MCF 10A (cell line): ENCODE measurements around the gene DUSP6. TPM values are rescaled to one million over a fixed set of nuclear protein-coding genes. Genes with fewer than 3 reads are reported as not detected.

Experiments used
- BruUV-seq: library from RNA; stranded (reverse); fragments of 400-500 nt; replicated peaks from 2 replicates; lab custom pipeline; 2021; lab: Mats Ljungman, UMichigan
- CTCF ChIA-PET: fragments of 300-600 bp; sonication (Branson Sonifier 250); formaldehyde crosslinking; extraction: SDS; loops from one replicate; lab custom pipeline; 2021; ENCODE audit warnings: antibody characterized with exemption, inconsistent platforms; lab: Yijun Ruan, JAX
- POLR2A ChIA-PET: fragments of 300-600, 350-650 bp; sonication (Branson Sonifier 250); formaldehyde crosslinking; extraction: SDS; loops from one replicate; lab custom pipeline; 2020; ENCODE audit warnings: antibody characterized with exemption, inconsistent platforms; lab: Yijun Ruan, JAX
- DNase-seq: peaks from one replicate; pipeline ENCODE4 v3.0.0-alpha.2; 2018; ENCODE audit not compliant: unreplicated experiment
- H3K27ac Mint-ChIP-seq: one replicate; pipeline ENCODE4 v1.8.0; 2022; ENCODE audit warnings: mild to moderate bottlenecking, low read depth, mixed read lengths; ENCODE audit not compliant: unreplicated experiment
- H3K27me3 Mint-ChIP-seq: one replicate; pipeline ENCODE4 v1.8.0; 2022; ENCODE audit warnings: mixed read lengths; ENCODE audit not compliant: insufficient read depth, unreplicated experiment
- H3K36me3 Mint-ChIP-seq: one replicate; pipeline ENCODE4 v1.8.0; 2022; ENCODE audit warnings: mild to moderate bottlenecking, moderate library complexity, mixed read lengths; ENCODE audit not compliant: insufficient read depth, unreplicated experiment
- H3K4me1 Mint-ChIP-seq: one replicate; pipeline ENCODE4 v1.8.0; 2022; ENCODE audit warnings: mixed read lengths; ENCODE audit not compliant: insufficient read depth, unreplicated experiment
- H3K4me3 Mint-ChIP-seq: one replicate; pipeline ENCODE4 v1.8.0; 2022; ENCODE audit warnings: mild to moderate bottlenecking, moderate library complexity, mixed read lengths; ENCODE audit not compliant: unreplicated experiment
- H3K9me3 Mint-ChIP-seq: one replicate; pipeline ENCODE4 v1.8.0; 2022; ENCODE audit warnings: mixed read lengths; ENCODE audit not compliant: unreplicated experiment
- CTCF ChIP-seq: fragments of 200-600 bp; IDR thresholded peaks from one replicate; pipeline ENCODE4 v1.8.0; 2022; ENCODE audit warnings: antibody characterized with exemption, mild to moderate bottlenecking; ENCODE audit not compliant: unreplicated experiment
- intact Hi-C: fragments of 100-400 bp; cut with micrococcal nuclease; formaldehyde crosslinking; loops from 2 replicates; pipeline ENCODE4 v1.14.1; 2022
- total RNA-seq: library from RNA; stranded (reverse); gene quantifications from 2 replicates; pipeline ENCODE4 v1.2.3, GENCODE V29; 2022

The DUSP6 gene
- total RNA-seq, 1 experiment from 2014 or later: 149 TPM

DNA sequence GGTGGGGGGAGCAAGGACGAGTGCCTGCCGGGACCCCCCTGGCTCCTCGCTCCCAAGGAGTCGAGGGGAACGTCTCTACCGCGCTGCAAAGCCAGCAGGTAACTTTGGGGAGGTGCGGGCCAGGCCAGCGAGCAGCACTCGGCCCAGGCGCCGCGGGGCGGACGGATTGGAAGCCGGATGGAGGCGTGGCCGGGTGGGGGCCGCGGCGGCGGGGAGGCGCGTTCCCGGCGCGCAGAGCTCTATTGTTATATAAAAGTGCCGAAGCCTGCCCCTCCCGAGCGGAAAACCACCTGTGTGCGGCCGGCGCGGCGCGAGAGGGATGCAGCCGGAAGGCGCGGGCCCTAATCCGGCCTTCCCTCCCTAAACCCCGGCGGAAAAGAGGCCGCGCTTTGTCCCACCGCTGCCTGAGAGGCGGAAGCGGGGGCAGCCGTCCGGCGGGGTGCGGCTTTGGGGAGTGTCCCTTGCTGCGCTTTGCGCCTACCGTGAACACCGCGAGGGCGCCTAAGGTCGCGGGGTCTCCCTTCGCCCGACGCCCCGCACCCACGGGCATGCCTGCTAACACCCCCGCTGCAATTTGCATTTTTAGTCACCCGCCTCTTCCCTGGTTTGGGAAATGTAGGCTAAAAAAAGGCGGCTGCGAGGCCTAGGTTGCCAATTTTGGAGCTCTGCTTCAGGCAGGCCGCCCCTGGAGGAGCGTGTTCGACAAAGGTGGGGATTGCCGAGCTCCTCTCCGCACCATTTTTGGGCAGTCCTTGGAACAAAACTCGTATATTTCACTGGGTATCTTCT lies 1.7 kb upstream of the DUSP6 start:
- peaks cover 26% of the 10 kb centered on the region for H3K4me1 Mint-ChIP-seq
- no peaks in the 10 kb centered on the region for H3K9me3 Mint-ChIP-seq
- intact Hi-C loops: loop anchor here (1.0 to 2.0 kb wide), 3 partner anchors 21 to 192 kb away; no protein-coding TSS in a partner anchor
- BruUV-seq: TSS peak; percentile 9
- TF ChIP-seq CTCF: no peak
- H3K27ac Mint-ChIP-seq: peak overlapping the region; percentile 96
- H3K36me3 Mint-ChIP-seq: peaks cover 39% of the 10 kb centered on the region
- H3K27me3 Mint-ChIP-seq: no peaks in the 10 kb centered on the region
- DNase-seq: peak; percentile 92
- H3K4me3 Mint-ChIP-seq: peak overlapping the region; percentile 82
- CTCF ChIA-PET: interaction anchor here (0.7 to 1.5 kb wide), 6 partner anchors 21 to 599 kb away, joined by 3 to 7 read pairs (median 3); no protein-coding TSS in a partner anchor
- POLR2A ChIA-PET: interaction anchor here (0.6 to 10.0 kb wide), 28 partner anchors 9 to 790 kb away, joined by 3 to 155 read pairs (median 4); no protein-coding TSS in a partner anchor

DNA sequence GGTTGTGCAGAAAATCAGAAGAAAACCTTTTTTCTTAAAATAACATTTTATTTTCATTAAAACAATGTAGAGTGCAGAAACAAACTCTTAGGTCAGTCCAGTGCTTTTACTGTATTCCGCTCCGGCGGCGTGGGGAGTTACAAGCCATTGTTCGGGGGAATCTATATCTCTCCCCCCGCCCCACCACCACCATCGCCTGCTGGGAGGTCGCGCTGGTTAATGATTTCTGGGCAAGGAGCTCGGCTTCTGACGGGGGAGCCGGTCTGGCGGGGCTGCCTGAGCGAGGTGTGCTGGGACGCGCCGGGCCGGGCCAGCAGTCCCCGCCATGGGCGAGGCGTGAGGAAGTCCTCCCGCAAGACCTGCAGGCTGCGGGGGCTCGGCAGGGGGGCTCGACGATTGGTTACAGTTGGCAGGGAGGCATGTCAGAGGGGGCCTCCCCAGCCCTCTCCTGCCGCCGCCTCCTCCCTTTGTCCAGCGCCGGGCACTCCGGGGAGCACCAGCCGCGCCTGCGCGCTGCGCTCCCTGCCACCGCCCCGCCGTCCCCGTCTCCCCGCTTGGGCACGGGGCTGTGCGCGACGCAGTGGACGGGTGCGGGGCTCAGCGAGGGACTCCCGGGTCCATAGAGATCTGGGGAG lies 1.0 kb upstream of the DUSP6 start:
- POLR2A ChIA-PET: interaction anchor here (0.6 to 10.0 kb wide), 40 partner anchors 9 to 952 kb away, joined by 3 to 155 read pairs (median 5); partner anchors contain the start of gene POC1B
- peak; percentile 71 for DNase-seq
- TF ChIP-seq CTCF: no peak
- H3K27ac Mint-ChIP-seq: peak overlapping the region; percentile 96
- H3K4me3 Mint-ChIP-seq: peak overlapping the region; percentile 82
- CTCF ChIA-PET: interaction anchor here (0.9 to 1.9 kb wide), 5 partner anchors 76 to 206 kb away, joined by 3 to 5 read pairs (median 3); partner anchors contain the start of gene GALNT4
- H3K9me3 Mint-ChIP-seq: no peaks in the 10 kb centered on the region
- H3K4me1 Mint-ChIP-seq: peaks cover 34% of the 10 kb centered on the region
- BruUV-seq: no TSS peak
- peaks cover 46% of the 10 kb centered on the region for H3K36me3 Mint-ChIP-seq
- intact Hi-C loops: loop anchor here (2.0 kb wide), 2 partner anchors 21 to 129 kb away; no protein-coding TSS in a partner anchor
- H3K27me3 Mint-ChIP-seq: no peaks in the 10 kb centered on the region

DNA sequence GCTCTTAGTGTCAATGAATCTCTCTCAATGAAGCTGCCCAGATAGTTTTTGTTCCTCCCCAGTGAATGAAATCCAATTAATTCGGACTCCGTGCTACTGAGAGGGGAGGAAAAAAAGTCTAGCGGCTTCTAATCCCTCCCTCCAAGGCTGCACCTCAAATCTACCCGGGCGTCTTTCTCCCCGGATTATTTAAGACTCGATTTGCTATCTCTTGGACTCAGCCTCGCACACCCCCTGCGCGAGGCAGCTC lies 134 bp downstream of the DUSP6 start:
- H3K4me1 Mint-ChIP-seq: peaks cover 45% of the 10 kb centered on the region
- no peaks in the 10 kb centered on the region for H3K9me3 Mint-ChIP-seq
- BruUV-seq: no TSS peak
- TF ChIP-seq CTCF: no peak
- CTCF ChIA-PET: interaction anchor here (0.7 to 2.4 kb wide), 13 partner anchors 27 to 644 kb away, joined by 3 to 14 read pairs (median 4); partner anchors contain the start of gene GALNT4
- H3K36me3 Mint-ChIP-seq: peaks cover 54% of the 10 kb centered on the region
- intact Hi-C loops: loop anchor here (1.0 to 2.0 kb wide), 7 partner anchors 23 to 333 kb away; partner anchors contain the start of gene GALNT4
- POLR2A ChIA-PET: interaction anchor here (0.6 to 10.0 kb wide), 49 partner anchors 10 to 1261 kb away, joined by 3 to 155 read pairs (median 5); partner anchors contain the start of genes CEP290, POC1B and TMTC3
- H3K27me3 Mint-ChIP-seq: no peaks in the 10 kb centered on the region
- no peak for DNase-seq
- peak overlapping the region; percentile 82 for H3K4me3 Mint-ChIP-seq
- peak overlapping the region; percentile 96 for H3K27ac Mint-ChIP-seq
